GM18909 (cell line): ENCODE results near the gene COL4A1.

Experiments
- ATAC-seq: cut with Tn5 transposase; IDR thresholded peaks from one replicate; pipeline ENCODE4 v1.9.1; 2021; ENCODE audit warnings: mild to moderate bottlenecking; ENCODE audit not compliant: unreplicated experiment, poor library complexity

The COL4A1 gene

GRCh38 chr13:110264685-110265275 lies 42.2 kb downstream of the COL4A1 start:
- no peak for ATAC-seq

GRCh38 chr13:110263888-110264287 lies 43.1 kb downstream of the COL4A1 start:
- ATAC-seq, result no peak

- ATAC-seq, result no peak
These were observed 43.6 kb downstream of the COL4A1 start for GRCh38 chr13:110263404-110263803.

- ATAC-seq, result no peak
These were observed 44.3 kb downstream of the COL4A1 start for GRCh38 chr13:110262508-110263291.

- ATAC-seq, result no peak
These were observed 44.9 kb downstream of the COL4A1 start for GRCh38 chr13:110262082-110262436.

GRCh38 chr13:110261166-110262081 lies 45.5 kb downstream of the COL4A1 start:
- no peak for ATAC-seq

- no peak for ATAC-seq
These were observed 47.3 kb downstream of the COL4A1 start for GRCh38 chr13:110259651-110260050.

GRCh38 chr13:110258876-110259631 lies 47.9 kb downstream of the COL4A1 start:
- no peak for ATAC-seq

- no peak for ATAC-seq
These were observed 49.5 kb downstream of the COL4A1 start for GRCh38 chr13:110257408-110257807.

GRCh38 chr13:110256126-110256905 lies 50.6 kb downstream of the COL4A1 start:
- no peak for ATAC-seq

- ATAC-seq, result no peak
These were observed 52.0 kb downstream of the COL4A1 start for GRCh38 chr13:110254751-110255553.

GRCh38 chr13:110254151-110254679 lies 52.7 kb downstream of the COL4A1 start:
- ATAC-seq, result no peak

- ATAC-seq, result no peak
These were observed 55.7 kb downstream of the COL4A1 start for GRCh38 chr13:110251193-110251819.

- ATAC-seq, result no peak
These were observed 56.6 kb downstream of the COL4A1 start for GRCh38 chr13:110250258-110250891.

- ATAC-seq, result no peak
These were observed 57.6 kb downstream of the COL4A1 start for GRCh38 chr13:110249326-110249725.

- ATAC-seq, result no peak
These were observed 58.4 kb downstream of the COL4A1 start for GRCh38 chr13:110248449-110249143.

- no peak for ATAC-seq
These were observed 60.4 kb downstream of the COL4A1 start for GRCh38 chr13:110246530-110246929.
